NK-92 (cell line): ENCODE results near the gene CASKIN2.

Experiments used
- DNase-seq: peaks from one replicate; lab custom pipeline; 2025; ENCODE audit not compliant: unreplicated experiment; lab: John Stamatoyannopoulos, UW

Gene CASKIN2

DNA sequence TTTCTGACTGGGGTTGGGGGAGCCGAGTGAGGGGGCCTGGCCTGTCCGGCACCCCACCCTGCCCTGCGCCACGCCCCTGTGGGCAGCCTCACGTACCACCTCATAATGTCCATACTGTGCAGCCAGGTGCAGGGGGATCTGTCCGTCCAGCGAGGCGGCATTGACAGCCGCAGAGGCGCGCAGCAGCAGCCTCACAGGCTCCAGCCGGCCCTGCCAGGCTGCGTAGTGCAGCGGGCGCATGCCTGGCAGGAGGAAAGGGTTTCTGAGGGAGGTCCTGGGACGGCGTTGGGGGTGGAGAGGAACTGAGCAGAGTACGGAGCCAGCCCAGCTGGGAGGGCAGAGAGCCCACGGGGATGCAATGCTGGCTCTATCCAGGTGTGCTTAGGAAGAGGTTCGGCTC lies 8.4 kb downstream of the CASKIN2 start:
- no peak for DNase-seq

GRCh38 chr17:75506134-75506533 lies 9.2 kb downstream of the CASKIN2 start:
- DNase-seq, result no peak

DNA sequence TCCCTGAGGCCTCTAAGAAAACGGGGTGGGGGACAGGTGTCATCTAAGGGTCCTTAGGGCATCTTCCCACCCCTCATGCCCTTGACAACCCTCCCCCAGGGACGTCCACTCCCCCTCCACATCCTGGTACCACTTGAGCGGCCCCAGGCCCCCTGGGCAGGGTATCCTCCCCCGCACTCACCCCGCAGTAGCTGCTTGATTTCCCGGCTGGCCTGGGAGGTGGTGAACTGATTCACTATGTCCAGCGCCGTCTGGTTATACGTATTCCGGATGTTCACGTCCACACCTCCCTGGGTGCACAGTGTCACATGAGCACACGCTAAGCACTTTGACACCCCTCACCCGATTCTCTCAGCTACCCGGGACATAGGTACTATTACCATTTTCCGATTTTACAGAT lies 9.7 kb downstream of the CASKIN2 start:
- no peak for DNase-seq

- no peak for DNase-seq
Measured at GRCh38 chr17:75505152-75505409, 10.3 kb downstream of the CASKIN2 start.

DNA sequence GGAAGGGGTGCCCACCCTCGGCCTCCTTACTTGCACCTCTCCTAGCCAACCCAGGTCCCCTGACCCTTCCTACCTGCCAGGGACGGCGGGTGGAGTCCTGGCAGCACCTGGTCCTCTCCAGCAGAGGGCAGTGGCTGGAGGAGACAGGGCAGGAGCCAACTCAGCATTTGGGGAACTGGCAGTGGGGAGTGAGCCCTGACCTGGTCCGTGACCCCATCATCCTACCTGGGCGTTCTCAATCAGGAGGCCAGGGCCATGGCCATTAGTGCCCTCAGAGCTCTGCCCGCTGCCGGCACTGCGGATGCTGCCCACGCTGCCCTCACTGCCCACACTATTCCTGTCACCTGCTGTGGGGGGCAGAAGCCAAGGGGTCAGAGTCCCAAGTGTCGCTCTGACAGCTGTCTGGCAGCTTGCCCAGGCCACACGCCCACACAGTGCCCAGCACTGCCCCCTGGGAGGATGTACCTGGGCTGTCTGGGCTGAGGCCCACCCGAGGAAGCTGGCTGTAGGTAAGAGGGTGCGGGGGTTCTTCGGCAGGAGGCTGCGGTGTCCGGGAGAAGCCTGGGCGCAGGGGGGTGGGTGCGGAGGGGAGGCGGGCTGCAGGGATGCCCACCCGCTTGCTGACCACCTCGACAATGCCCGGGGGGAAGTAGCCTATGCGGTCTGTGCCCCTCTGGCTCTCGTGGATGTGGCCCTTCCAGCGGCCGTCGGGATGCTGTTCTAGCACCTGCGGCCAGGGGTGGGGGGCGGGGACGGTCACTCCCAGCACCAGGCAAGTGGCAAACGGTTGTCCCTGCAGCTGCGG lies 10.8 kb downstream of the CASKIN2 start:
- no peak for DNase-seq

GRCh38 chr17:75503976-75504346 lies 11.4 kb downstream of the CASKIN2 start:
- no peak for DNase-seq

DNA sequence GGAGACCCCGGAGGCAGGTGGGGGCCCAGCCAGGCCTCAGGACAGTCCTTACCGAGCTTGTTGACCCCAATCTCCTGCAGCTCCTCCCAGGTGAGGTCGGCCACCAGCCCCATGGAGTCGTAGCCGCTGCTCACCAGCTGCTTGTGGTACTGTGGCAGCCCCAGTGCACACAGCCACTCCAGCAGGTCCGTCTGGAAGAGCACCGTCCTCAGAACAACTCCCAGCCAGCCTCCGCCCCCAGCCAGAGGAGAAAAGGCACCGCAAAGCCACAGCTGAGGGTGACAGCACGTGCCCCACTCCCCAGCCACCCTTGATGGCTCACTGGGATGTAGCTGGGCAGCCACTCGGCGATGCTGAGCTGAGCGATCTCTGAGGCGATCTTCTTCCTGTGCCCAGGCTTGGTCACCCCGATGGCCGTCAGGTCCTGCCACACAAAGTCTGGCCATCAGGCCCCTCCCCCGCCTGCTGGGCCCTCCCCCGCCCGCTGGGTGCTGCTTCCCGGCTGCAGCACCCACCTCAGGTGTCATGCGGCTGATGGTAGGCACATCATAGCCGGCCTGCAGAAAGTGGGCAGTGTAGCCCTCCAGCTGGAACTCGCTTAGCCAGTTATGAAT lies 11.9 kb downstream of the CASKIN2 start:
- DNase-seq, result no peak

GRCh38 chr17:75502721-75503329 lies 12.5 kb downstream of the CASKIN2 start:
- DNase-seq, result no peak

DNA sequence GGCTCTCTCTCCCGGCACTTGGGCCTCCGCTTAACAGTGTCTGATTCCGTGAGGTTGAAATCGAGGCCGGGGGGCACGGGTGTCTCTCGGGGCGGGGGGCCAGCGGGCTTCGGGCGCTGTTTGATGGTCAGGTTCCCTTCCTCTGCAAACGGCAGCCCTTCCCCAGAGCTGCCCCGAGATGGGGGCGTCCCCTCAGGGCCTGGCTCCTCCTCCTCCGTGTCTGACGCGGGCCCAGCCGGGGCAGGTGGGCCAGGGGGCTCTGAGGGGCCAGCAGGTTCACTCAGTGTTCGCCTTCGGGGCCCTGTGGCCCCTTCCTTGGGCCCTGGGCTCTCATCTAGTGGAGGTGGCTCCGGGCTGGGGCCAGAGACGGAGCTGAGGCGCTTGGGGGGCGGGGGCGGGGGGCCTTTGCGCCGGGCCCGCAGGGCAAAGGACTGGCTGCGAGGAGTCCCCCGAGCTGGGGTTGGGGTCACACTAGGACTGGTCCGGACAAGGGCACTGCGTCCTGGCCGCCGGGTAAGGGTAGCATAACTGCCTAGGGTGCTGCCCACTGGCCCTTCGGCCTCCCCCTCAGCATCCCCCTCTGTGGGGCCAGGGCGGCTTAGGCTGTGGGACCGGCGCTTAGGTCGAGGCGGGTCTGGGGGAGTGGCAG lies 13.1 kb downstream of the CASKIN2 start:
- DNase-seq, result no peak

DNA sequence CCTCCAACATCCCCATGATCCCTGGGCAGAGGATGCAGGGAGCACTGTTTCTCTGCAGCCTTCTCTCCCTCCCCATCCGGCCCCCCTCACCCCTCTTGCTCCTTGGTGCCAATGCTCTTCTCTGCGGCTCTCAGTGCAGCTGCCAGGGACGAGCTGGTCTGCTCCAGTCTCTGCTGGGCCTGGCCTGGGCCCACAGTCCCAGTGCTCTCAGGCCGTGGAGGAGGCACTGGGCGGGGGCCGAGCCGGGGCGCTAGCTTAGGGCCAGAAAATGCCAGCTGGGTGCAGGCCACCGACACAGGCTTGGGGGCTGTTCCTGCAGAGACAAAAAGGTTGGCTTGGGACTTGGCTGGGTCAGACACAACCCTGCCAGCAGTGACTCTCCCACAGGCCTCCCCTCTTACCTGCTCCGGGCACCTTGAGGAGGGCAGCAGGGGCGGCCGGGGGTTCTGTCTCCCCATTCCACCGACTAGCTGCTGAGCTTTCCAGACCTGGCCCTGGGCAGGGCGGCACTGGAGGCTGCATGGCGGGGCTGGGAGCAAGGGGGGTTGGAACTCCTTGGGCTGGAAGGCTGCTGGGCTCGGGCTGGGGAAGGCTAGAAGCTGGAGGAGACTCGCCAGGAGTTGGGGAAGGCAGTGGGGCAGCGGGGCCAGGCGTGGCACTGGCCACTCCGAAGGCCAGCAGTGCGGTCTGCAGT lies 13.8 kb downstream of the CASKIN2 start:
- DNase-seq, result no peak

DNA sequence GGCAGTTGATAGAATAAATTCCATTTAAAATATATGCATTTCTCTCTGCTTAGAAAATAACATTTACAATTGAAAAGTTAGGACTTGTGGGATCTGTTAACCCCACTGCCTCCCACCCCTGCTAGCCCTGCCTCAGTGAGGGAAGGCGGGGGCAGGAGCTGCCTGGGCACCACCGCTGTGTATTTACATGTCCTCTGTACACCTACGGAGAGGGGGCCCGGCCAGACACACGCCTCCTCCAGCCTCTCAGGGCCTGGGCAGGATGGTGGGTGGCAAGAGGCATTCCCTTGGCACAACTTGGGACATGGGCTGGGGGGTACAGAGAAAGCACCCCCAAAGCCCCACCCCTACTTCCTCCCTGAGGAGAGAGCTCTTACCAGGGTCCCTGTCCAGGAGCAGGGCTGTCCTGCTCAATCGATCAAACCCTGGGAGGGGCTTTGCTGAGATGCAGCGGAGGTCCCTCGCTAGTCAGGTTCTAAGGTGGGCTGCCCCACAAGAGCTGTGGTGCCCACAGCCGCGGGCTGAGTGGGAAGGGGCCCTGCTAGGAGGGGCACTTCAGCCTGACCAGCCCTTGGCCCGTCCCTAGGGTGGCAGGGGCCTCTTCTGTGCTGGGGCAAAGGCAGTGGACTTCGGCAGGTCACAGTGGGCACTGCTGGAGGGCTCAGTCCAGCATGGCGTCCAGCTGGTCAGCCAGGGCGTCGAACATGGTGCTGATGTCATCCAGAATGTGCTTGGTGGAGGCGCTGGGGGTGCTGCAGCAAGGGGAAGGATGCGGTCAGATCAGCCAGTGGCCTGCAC lies 14.7 kb downstream of the CASKIN2 start:
- DNase-seq, result no peak

DNA sequence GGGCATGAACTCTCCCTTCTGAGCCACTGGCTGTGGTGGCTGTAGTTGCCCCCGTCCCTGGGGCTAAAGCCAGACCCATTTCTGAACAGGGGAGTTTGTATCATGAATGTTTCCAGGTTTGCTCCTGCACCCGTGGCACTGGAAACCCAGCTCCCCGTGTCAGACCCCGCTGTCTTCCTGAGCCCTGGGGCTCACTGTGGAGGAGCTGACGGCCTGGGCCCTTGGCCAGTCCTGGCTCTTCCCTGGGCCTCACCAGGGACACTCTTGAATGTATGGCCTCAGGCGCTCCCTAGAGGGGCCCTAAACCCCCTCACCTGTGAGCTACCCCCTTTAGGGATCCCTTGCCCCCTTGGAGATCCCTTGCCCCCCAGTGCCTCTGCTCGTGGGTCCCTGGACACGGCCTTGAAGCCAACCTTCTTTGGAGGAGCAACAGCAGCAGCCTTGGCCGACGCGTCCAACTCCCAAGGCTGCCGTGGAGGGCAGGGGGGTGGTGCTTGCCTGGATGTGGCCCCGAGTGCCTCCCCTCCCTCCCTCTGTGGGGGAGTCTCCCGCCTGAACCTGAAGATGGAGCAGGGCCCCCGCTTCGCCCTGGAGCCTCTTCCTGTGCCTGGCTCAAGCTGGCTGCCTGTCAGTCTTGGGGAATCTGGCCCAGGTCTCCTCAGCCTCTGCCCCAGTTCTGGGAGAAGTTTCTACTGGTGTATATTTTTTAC lies 15.9 kb downstream of the CASKIN2 start:
- DNase-seq, result no peak

- no peak for DNase-seq
Measured at GRCh38 chr17:75498726-75499213, 16.6 kb downstream of the CASKIN2 start.

DNA sequence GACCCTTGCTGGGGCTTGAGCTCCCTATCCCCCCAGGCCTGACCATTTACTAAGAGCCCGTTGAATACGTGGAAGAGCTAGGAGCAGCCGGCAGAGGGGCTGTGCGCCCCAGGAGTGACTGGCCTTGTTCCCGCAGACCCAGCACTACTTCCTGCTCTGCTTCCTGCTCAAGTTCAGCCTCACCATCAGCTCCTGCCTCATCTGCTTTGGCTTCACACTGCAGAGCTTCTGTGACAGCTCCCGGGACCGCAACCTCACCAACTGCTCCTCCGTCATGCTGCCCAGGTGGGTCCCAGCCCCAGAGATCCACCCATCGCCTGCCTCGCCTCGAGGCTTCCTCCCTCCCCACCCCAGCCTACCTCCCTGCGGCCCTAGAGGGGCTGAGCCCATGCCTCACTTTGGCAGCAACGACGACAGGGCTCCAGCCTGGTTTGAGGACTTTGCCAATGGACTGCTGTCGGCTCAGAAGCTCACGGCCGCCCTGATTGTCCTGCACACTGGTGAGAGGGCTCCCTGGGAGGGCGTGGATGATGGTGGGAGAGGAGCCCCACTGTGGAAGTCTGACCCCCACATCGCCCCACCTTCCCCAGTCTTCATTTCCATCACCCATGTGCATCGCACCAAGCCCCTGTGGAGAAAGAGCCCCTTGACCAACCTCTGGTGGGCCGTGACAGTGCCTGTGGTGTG lies 17.2 kb downstream of the CASKIN2 start:
- no peak for DNase-seq

GRCh38 chr17:75496005-75496404 lies 19.3 kb downstream of the CASKIN2 start:
- no peak for DNase-seq

DNA sequence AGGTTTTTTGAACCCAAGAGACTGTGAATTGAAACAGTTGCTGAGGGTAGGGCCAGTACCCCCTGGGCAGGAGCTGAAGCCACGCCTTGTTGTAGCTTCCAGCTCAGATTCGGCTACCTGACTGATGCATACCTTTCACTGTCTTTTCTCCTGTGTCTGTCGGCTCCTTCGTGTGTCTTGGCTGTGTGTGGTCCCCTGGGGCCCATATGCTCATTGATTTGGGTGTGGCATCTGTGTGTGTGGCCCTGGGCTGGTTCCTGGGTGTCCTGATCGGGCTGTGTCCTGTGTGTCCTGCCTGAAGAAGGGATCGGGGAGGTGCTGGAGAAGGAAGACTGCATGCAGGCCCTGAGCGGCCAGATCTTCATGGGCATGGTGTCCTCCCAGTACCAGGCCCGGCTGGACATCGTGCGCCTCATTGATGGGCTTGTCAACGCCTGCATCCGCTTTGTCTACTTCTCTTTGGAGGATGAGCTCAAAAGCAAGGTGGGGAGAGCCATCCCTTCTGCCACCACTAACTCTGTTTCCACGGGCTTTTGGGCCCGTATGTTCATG lies 20.9 kb downstream of the CASKIN2 start:
- no peak for DNase-seq

DNA sequence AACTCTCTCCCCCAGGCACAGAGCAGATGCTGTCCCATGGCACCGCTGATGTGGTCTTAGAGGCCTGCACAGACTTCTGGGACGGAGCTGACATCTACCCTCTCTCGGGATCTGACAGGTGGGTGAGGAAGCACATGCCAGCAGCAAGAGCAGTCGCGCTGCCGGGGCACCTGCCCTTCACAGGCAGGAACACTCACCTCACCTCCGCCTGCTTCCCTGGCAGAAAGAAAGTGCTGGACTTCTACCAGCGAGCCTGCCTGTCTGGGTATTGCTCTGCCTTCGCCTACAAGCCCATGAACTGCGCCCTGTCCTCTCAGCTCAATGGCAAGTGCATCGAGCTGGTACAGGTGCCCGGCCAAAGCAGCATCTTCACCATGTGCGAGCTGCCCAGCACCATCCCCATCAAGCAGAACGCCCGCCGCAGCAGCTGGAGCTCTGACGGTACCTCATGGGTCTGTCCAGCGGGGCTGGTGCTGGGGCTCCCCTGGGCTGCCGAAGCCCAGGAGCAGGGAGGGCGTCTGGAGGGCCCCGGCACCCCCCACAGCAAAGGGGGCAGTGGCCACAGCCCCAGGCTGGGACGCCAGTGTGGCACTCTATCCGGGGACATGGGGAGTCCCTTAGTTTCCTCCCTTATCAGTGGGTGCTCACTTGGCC lies 21.7 kb downstream of the CASKIN2 start:
- DNase-seq, result no peak

DNA sequence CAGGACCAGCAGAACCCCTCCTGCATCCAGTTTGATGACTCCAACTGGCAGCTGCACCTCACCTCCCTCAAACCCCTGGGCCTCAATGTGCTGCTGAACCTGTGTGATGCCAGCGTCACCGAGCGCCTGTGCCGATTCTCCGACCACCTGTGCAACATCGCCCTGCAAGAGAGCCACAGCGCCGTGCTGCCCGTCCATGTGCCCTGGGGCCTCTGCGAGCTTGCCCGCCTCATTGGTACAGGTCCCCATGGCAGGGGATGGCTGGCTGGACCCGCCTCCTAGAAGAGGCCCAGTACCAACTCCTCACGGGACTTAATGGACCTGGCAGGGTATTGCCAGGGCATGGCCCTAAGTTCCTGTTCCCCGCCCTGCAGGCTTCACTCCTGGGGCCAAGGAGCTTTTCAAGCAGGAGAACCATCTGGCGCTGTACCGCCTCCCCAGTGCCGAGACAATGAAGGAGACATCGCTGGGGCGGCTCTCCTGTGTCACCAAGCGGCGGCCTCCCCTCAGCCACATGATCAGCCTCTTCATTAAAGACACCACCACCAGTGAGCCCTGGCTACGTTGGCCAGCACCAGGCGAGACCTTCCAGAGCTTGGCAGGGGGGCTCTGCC lies 22.7 kb downstream of the CASKIN2 start:
- no peak for DNase-seq
